GM12878 (cell line): ENCODE data around the gene SLC12A7.

Experiments used
- ASH2L ChIP-seq: fragments of 300-600, 200-600 bp; sonication (generic); IDR thresholded peaks from 2 replicates; pipeline ENCODE4 v1.6.1; 2017; ENCODE audit warnings: low read depth, mild to moderate bottlenecking, borderline replicate concordance
- HDGF ChIP-seq: fragments of 450-650 bp; IDR thresholded peaks from 2 replicates; pipeline ENCODE4 v1.6.1; 2016; ENCODE audit warnings: antibody characterized with exemption
- POLR2A ChIP-seq: IDR thresholded peaks from 2 replicates; pipeline ENCODE4 v1.6.1; 2011; ENCODE audit warnings: low read depth, mild to moderate bottlenecking, low read length
- TF ChIP-seq, protein P1 (sequence below), 3 experiments: IDR thresholded peaks in 2 of 3; conservative IDR thresholded peaks in 1 of 3; 2 replicates each; pipeline ENCODE4 v1.5.1; 2011; ENCODE audit warnings: low read depth in 3 of 3, low read length in 3 of 3, mild to moderate bottlenecking in 3 of 3, control low read depth in 2 of 3, moderate library complexity in 2 of 3, inconsistent platforms in 1 of 3, mixed read lengths in 1 of 3; ENCODE audit not compliant: control insufficient read depth in 2 of 3, insufficient read depth in 1 of 3; ENCODE audit errors: extremely low read depth in 1 of 3

DNA sequence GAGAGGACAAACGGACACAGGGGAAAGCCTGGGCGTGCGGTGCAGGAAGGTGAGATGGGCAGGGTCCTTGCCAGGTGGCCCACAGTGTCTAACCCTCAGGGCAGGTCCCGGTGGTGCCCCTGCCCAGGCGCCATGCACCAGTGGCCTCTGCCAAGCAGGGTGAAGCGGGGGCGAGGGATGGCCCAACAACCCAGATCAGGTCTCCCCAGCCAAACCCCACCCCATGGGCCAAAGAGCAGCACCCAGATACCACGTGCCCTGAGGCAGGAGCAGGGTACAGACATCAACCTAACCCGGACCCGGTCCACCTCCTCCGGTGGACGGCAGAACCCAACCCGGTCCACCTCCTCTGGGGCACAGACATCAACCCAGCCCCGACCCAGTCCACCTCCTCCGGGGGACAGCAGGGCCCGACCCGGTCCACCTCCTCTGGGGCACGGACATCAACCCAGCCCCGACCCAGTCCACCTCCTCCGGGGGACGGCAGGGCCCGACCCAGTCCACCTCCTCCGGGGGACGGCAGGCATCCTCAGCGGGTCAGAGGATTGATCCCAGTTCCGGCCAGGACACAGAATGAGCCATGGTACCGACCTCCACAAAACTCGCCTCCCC lies 12.8 kb downstream of the SLC12A7 start:
- no peak for TF ChIP-seq ASH2L
- TF ChIP-seq POLR2A = no peak
- TF ChIP-seq, protein P1, sequence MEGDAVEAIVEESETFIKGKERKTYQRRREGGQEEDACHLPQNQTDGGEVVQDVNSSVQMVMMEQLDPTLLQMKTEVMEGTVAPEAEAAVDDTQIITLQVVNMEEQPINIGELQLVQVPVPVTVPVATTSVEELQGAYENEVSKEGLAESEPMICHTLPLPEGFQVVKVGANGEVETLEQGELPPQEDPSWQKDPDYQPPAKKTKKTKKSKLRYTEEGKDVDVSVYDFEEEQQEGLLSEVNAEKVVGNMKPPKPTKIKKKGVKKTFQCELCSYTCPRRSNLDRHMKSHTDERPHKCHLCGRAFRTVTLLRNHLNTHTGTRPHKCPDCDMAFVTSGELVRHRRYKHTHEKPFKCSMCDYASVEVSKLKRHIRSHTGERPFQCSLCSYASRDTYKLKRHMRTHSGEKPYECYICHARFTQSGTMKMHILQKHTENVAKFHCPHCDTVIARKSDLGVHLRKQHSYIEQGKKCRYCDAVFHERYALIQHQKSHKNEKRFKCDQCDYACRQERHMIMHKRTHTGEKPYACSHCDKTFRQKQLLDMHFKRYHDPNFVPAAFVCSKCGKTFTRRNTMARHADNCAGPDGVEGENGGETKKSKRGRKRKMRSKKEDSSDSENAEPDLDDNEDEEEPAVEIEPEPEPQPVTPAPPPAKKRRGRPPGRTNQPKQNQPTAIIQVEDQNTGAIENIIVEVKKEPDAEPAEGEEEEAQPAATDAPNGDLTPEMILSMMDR (IDR thresholded peaks at IDR 0.05 in 2 of 3, conservative IDR thresholded peaks at IDR 0.05 in 1 of 3; ENCODE audit: control insufficient read depth in 2 of 3, extremely low read depth in 1 of 3, insufficient read depth in 1 of 3, low read depth in 3 of 3, low read length in 3 of 3) = no peak
- no peak for TF ChIP-seq HDGF
